CD14-positive monocyte (primary cell): ENCODE measurements around the gene TXNRD1. TPM values are rescaled to one million over a fixed set of nuclear protein-coding genes. Genes with fewer than 3 reads are reported as not detected.
"Not testable (repeated sequence)": the region's sequence is repeated elsewhere in the genome, so short reads cannot be mapped to it uniquely, and the experiment has no call there.

ENCODE experiments used
- DNase-seq, 3 donors: peaks; one replicate each; pipeline ENCODE4 v3.0.0-alpha.2; 2011 to 2022
- H2AFZ ChIP-seq: 2 replicates; pipeline ENCODE4 v1.6.0; 2012; ENCODE audit warnings: mild to moderate bottlenecking, low read depth, low read length, inconsistent platforms; ENCODE audit not compliant: insufficient read depth, poor library complexity, severe bottlenecking
- H3K27ac ChIP-seq, 2 donors: 1 replicate in 1 of 2; 2 replicates in 1 of 2; pipeline ENCODE4 v1.5.1; 2012 to 2013; ENCODE audit warnings: low read length in 2 of 2, control low read depth in 1 of 2, inconsistent platforms in 1 of 2, low read depth in 1 of 2, mild to moderate bottlenecking in 1 of 2
- H3K27me3 ChIP-seq, 2 donors: one replicate each; pipeline versions ENCODE4 v1.6.0 to v1.6.1; 2011 to 2013; ENCODE audit warnings: low read length in 2 of 2; ENCODE audit not compliant: control insufficient read depth in 2 of 2, insufficient read depth in 2 of 2
- H3K36me3 ChIP-seq, 2 donors: replicated peaks in 1 of 2; 1 replicate in 1 of 2; 2 replicates in 1 of 2; pipeline versions ENCODE4 v1.5.1 to v1.6.1; 2012 to 2013; ENCODE audit warnings: low read length in 2 of 2, control low read depth in 1 of 2, inconsistent platforms in 1 of 2, mild to moderate bottlenecking in 1 of 2; ENCODE audit not compliant: insufficient read depth in 2 of 2, control insufficient read depth in 1 of 2
- H3K4me1 ChIP-seq, 2 donors: 1 replicate in 1 of 2; 2 replicates in 1 of 2; pipeline versions ENCODE4 v1.5.1 to v1.6.1; 2012 to 2013; ENCODE audit warnings: low read length in 2 of 2, control low read depth in 1 of 2, inconsistent platforms in 1 of 2, mild to moderate bottlenecking in 1 of 2, moderate library complexity in 1 of 2; ENCODE audit not compliant: insufficient read depth in 2 of 2, control insufficient read depth in 1 of 2
- H3K4me2 ChIP-seq: replicated peaks from 2 replicates; pipeline ENCODE3; 2012; ENCODE audit warnings: low read length, moderate library complexity, mild to moderate bottlenecking; ENCODE audit not compliant: poor library complexity, severe bottlenecking; ENCODE audit errors: extremely low read depth
- H3K4me3 ChIP-seq, 3 experiments: fragments of 200-600 bp in 1 of 3; sonication (generic) in 1 of 3; replicated peaks in 1 of 3; 1 replicate in 2 of 3; 2 replicates in 1 of 3; pipeline ENCODE4 v1.5.1; 2011 to 2013; ENCODE audit warnings: low read length in 3 of 3, mild to moderate bottlenecking in 3 of 3, control low read depth in 2 of 3, low read depth in 2 of 3, inconsistent platforms in 1 of 3, moderate library complexity in 1 of 3
- H3K79me2 ChIP-seq: 2 replicates; pipeline ENCODE4 v1.6.0; 2012; ENCODE audit warnings: mild to moderate bottlenecking, control low read depth, inconsistent platforms, low read length, moderate library complexity; ENCODE audit not compliant: insufficient read depth
- H3K9ac ChIP-seq: 2 replicates; pipeline ENCODE4 v1.6.0; 2017; ENCODE audit warnings: low read length, mild to moderate bottlenecking; ENCODE audit not compliant: insufficient read depth, poor library complexity, severe bottlenecking
- H3K9me3 ChIP-seq, 2 donors: replicated peaks in 1 of 2; 1 replicate in 1 of 2; 2 replicates in 1 of 2; pipeline versions ENCODE4 v1.5.1 to v1.6.1; 2012 to 2013; ENCODE audit warnings: low read length in 2 of 2, control low read depth in 1 of 2; ENCODE audit not compliant: control insufficient read depth in 1 of 2, insufficient read depth in 1 of 2
- H4K20me1 ChIP-seq: 2 replicates; pipeline ENCODE4 v1.6.0; 2012; ENCODE audit warnings: mild to moderate bottlenecking, low read length, control low read depth, moderate library complexity; ENCODE audit not compliant: insufficient read depth
- H3K27ac Mint-ChIP-seq, 7 donors: one replicate each; pipeline ENCODE4 v1.8.0; 2020; ENCODE audit warnings: mild to moderate bottlenecking in 7 of 7, mixed read lengths in 7 of 7, moderate library complexity in 6 of 7, inconsistent platforms in 2 of 7
- H3K27me3 Mint-ChIP-seq, 3 donors: one replicate each; pipeline ENCODE4 v1.8.0; 2021 to 2022; ENCODE audit warnings: low read depth in 3 of 3, mild to moderate bottlenecking in 3 of 3, mixed read lengths in 3 of 3, moderate library complexity in 3 of 3, inconsistent platforms in 1 of 3
- H3K36me3 Mint-ChIP-seq, 2 donors: one replicate each; pipeline ENCODE4 v1.8.0; 2020; ENCODE audit warnings: mixed read lengths in 2 of 2, inconsistent platforms in 1 of 2, mild to moderate bottlenecking in 1 of 2
- H3K4me1 Mint-ChIP-seq: one replicate; pipeline ENCODE4 v1.8.0; 2020; ENCODE audit warnings: mild to moderate bottlenecking, mixed read lengths
- H3K4me3 Mint-ChIP-seq, 2 donors: one replicate each; pipeline ENCODE4 v1.8.0; 2020; ENCODE audit warnings: mild to moderate bottlenecking in 2 of 2, mixed read lengths in 2 of 2, moderate library complexity in 1 of 2
- H3K9me3 Mint-ChIP-seq, 7 donors: one replicate each; pipeline ENCODE4 v1.8.0; 2020 to 2022; ENCODE audit warnings: mixed read lengths in 7 of 7, mild to moderate bottlenecking in 6 of 7, moderate library complexity in 6 of 7, inconsistent platforms in 2 of 7
- WGBS: methylation state at CpG from one replicate; pipeline ENCODE4 v1.1.5; 2013; ENCODE audit warnings: missing lambda C conversion rate; ENCODE audit not compliant: insufficient coverage; 5-methylcytosine and 5-hydroxymethylcytosine counted together
- intact Hi-C, 2 donors: fragments of 100-400 bp; cut with micrococcal nuclease; formaldehyde crosslinking; loops; one replicate each; pipeline versions ENCODE4 v1.15.0 to v1.15.1; 2023
- polyA plus RNA-seq, 3 donors: library from polyadenylated mRNA; depleted of rRNA in 1 of 3; unstranded in 2 of 3; stranded (reverse) in 1 of 3; fragments of 300-500 nt in 2 of 3; fragments of >200 nt in 1 of 3; fragmentation: Illumina TruSeq in 2 of 3; gene quantifications; 1 replicate in 2 of 3; 2 replicates in 1 of 3; pipeline ENCODE4 v1.2.3, GENCODE V29; 2012 to 2021
- TF ChIP-seq, protein P1 (sequence below): fragments of 200-600 bp; IDR thresholded peaks from one replicate; pipeline ENCODE4 v1.8.0; 2022; ENCODE audit warnings: antibody characterized with exemption, mild to moderate bottlenecking

The TXNRD1 gene
- polyA plus RNA-seq, 3 donors: 26.9 to 46.1 (median 29.2) TPM

DNA sequence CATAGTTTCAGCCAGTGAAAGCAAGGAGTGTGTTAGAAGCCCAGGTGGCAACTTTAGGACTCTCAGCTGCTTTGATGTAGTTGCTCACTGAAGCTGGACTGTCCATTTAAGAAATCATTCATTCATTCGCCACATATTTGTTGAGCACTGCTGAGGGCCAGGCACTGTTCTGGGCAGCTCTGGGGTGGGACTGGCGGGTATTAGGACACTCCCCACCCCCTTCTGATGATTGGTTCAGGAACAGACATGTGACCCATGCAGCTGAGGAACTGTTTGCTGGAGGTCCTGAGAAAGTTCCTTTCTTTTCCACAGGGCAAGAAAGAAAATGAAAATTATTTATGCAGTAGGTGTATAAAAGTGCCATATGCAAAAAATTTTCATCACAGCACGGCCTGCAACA, 170.9 kb downstream of the TXNRD1 start:
- H3K27me3 Mint-ChIP-seq: no peaks in the 10 kb centered on the region
- Histone ChIP-seq H3K4me1 (peaks cover 0 to 8% of the 10 kb centered on the region in 2 donors), H2AFZ (no peak overlapping the region), H3K4me2 (no peak overlapping the region), H3K9ac (no peak overlapping the region), H3K79me2 (no peaks in the 10 kb centered on the region), H4K20me1 (no peaks in the 10 kb centered on the region), H3K36me3 (no peaks in the 10 kb centered on the region), H3K4me3 (no peak overlapping the region), H3K9me3 (no peaks in the 10 kb centered on the region), H3K27ac (no peak overlapping the region), H3K27me3 (no peaks in the 10 kb centered on the region)
- H3K27ac Mint-ChIP-seq: no peak overlapping the region
- peaks cover 7% of the 10 kb centered on the region for H3K4me1 Mint-ChIP-seq
- peaks cover 0 to 2% (median 0%) of the 10 kb centered on the region in 7 donors for H3K9me3 Mint-ChIP-seq
- no peaks in the 10 kb centered on the region for H3K36me3 Mint-ChIP-seq
- TF ChIP-seq, protein P1, sequence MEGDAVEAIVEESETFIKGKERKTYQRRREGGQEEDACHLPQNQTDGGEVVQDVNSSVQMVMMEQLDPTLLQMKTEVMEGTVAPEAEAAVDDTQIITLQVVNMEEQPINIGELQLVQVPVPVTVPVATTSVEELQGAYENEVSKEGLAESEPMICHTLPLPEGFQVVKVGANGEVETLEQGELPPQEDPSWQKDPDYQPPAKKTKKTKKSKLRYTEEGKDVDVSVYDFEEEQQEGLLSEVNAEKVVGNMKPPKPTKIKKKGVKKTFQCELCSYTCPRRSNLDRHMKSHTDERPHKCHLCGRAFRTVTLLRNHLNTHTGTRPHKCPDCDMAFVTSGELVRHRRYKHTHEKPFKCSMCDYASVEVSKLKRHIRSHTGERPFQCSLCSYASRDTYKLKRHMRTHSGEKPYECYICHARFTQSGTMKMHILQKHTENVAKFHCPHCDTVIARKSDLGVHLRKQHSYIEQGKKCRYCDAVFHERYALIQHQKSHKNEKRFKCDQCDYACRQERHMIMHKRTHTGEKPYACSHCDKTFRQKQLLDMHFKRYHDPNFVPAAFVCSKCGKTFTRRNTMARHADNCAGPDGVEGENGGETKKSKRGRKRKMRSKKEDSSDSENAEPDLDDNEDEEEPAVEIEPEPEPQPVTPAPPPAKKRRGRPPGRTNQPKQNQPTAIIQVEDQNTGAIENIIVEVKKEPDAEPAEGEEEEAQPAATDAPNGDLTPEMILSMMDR: no peak
- no peak overlapping the region for H3K4me3 Mint-ChIP-seq
- intact Hi-C loops: no loop called here
- DNase-seq: no peak
- 100% methylated on average over 2 of the region's 3 CpGs for WGBS

DNA sequence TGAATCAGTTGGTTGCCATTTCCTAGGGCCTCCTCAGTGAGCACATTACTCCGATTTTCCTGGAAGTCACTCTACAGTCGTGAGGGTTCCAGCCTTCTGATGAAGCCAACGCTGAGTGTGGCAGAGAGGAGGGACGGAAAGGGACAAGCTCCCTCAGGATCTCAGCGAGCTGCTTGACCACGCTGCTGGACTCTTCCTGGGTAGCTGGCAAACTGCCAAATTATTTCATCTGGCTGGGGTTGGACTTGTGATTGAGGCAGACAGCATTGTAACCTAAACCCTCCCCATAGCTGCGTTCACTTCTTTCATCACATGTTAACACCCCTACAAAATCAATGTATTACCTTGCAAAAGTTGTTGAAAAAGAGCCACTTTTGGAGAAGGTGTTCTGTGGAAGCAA, 171.6 kb downstream of the TXNRD1 start:
- no peak overlapping the region for H3K9ac ChIP-seq
- no CpG with 5 or more reads among the region's 7 CpGs for WGBS
- TF ChIP-seq, protein P1: no peak
- H3K27me3 Mint-ChIP-seq: no peaks in the 10 kb centered on the region
- H3K27me3 ChIP-seq: no peaks in the 10 kb centered on the region
- no peak overlapping the region for H2AFZ ChIP-seq
- H3K4me3 Mint-ChIP-seq: no peak overlapping the region
- peaks cover 0 to 2% (median 0%) of the 10 kb centered on the region in 7 donors for H3K9me3 Mint-ChIP-seq
- intact Hi-C loops: no loop called here
- no peak overlapping the region for H3K4me2 ChIP-seq
- H3K4me1 Mint-ChIP-seq: peaks cover 3% of the 10 kb centered on the region
- H3K9me3 ChIP-seq: no peaks in the 10 kb centered on the region
- H3K36me3 Mint-ChIP-seq: no peaks in the 10 kb centered on the region
- no peak overlapping the region for H3K4me3 ChIP-seq
- H3K27ac Mint-ChIP-seq: no peak overlapping the region
- no peaks in the 10 kb centered on the region for H3K79me2 ChIP-seq
- no peaks in the 10 kb centered on the region for H4K20me1 ChIP-seq
- peaks cover 0 to under 1% of the 10 kb centered on the region in 2 donors for H3K4me1 ChIP-seq
- DNase-seq: no peak
- H3K27ac ChIP-seq: no peak overlapping the region
- no peaks in the 10 kb centered on the region for H3K36me3 ChIP-seq

DNA sequence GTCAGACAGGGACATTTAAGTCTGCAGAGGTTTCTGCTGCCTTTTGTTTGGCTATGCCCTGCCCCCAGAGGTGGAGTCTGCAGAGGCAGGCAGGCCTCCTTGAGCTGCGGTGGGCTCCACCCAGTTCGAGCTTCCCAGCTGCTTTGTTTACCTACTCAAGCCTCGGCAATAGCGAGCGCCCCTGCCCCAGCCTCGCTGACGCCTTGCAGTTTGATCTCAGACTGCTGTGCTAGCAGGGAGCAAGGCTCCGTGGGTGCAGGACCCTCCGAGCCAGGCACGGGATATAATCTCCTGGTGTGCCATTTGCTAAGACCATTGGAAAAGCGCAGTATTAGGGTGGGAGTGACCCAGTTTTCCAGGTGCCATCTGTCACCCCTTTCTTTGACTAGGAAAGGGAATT, 178.5 kb downstream of the TXNRD1 start:
- H3K4me1 Mint-ChIP-seq, H3K9me3 ChIP-seq, H3K36me3 Mint-ChIP-seq, H3K27me3 ChIP-seq, H3K79me2 ChIP-seq, DNase-seq, H3K27me3 Mint-ChIP-seq, H4K20me1 ChIP-seq, H3K9ac ChIP-seq, H3K4me1 ChIP-seq, H3K27ac ChIP-seq, H3K36me3 ChIP-seq, H3K4me3 Mint-ChIP-seq, intact Hi-C loops, H3K4me3 ChIP-seq, H3K4me2 ChIP-seq, H2AFZ ChIP-seq, H3K27ac Mint-ChIP-seq: not testable (repeated sequence)
- peaks cover 4 to 22% (median 13%) of the 10 kb centered on the region in 7 donors for H3K9me3 Mint-ChIP-seq
- 98% methylated on average over 8 of the region's 11 CpGs for WGBS
